ENCODE measurements around the gene LDHD. TPM values are rescaled to one million over a fixed set of nuclear protein-coding genes. Genes with fewer than 3 reads are reported as not detected.
A peak's percentile ranks its signal among the peaks of the same experiment; 100 is the strongest.

Gene LDHD
- total RNA-seq, 5 donors from 2014 or later (not counting 1 experiment from before 2014, with no cell fraction given) = 0.13 to 0.47 (median 0.26) TPM; not detected in 2

DNA sequence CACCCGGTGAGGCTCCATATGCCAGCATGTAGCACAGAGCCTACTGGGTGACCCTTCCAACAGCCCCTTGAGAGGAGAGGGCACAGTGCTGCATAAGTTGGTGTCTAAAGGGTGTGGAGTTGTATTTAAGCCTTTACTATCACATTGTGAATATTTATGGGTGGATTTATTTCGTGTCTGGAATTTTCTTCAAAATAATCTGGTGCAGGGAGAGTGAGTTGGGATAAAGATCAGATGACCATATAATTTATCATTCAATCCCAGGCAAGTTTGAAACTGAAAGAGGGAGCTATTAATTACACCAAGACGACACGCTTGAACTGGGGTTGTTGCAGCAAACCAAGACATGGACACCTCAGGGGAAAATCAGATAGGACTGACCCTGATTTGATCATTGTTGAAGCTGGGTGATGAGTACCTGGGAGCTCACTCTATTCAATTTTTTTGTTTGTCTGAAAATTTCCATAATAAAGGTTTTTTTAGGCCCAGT, 42.2 kb downstream of the LDHD start:
- 83% methylated on average over 2 of the region's 4 CpGs for WGBS (ENCODE audit: insufficient coverage)
- peaks cover 5% of the 10 kb centered on the region for H3K36me3 Mint-ChIP-seq
- peaks cover 41 to 50% of the 10 kb centered on the region in 2 experiments for H3K4me1 ChIP-seq (ENCODE audit: control insufficient read depth in 1 of 2, extremely low read depth in 1 of 2, insufficient read depth in 2 of 2, low read length in 2 of 2)
- H3K9me3 ChIP-seq = no peaks in the 10 kb centered on the region
- no peaks in the 10 kb centered on the region for H3K27me3 Mint-ChIP-seq
- peak overlapping the region; percentile 79 to 80 for H3K27ac Mint-ChIP-seq
- DNase-seq (no peak), ATAC-seq (replicated peaks in 1 of 4) (no peak)
- no peaks in the 10 kb centered on the region for H3K27me3 ChIP-seq (replicated peaks in 1 of 2; ENCODE audit: control insufficient read depth in 2 of 2, extremely low read depth in 1 of 2, insufficient read depth in 2 of 2, low read length in 1 of 2)
- H3K4me3 Mint-ChIP-seq = peak overlapping the region in 1 of 3 donors; percentile 59
- peaks cover 67 to 71% (median 70%) of the 10 kb centered on the region in 3 donors for H3K4me1 Mint-ChIP-seq
- H3K36me3 ChIP-seq (ENCODE audit: control insufficient read depth in 2 of 2, extremely low read depth in 1 of 2, insufficient read depth in 1 of 2, low read length in 1 of 2) = no peaks in the 10 kb centered on the region
- ChIA-PET POLR2A (interaction anchor here in 1 of 2 donors (0.6 kb wide), 1 partner anchor 14 kb away, joined by 3 read pairs; no protein-coding TSS in a partner anchor), CTCF (interaction anchor here (0.5 to 3.1 kb wide), 9 partner anchors 9 to 575 kb away, joined by 3 to 27 read pairs (median 7); partner anchors contain the start of genes MLKL (in 1 of the 2), WDR59 (in 1 of the 2) and ZNRF1 (in 1 of the 2))
- H3K9me3 Mint-ChIP-seq = peaks cover 0 to 3% (median 0%) of the 10 kb centered on the region in 3 donors
- no peak overlapping the region for H3K4me3 ChIP-seq (ENCODE audit: control insufficient read depth in 1 of 2, extremely low read depth in 1 of 2, low read length in 1 of 2)
- peak overlapping the region; percentile 39 for H3K27ac ChIP-seq (ENCODE audit: low read length)

DNA sequence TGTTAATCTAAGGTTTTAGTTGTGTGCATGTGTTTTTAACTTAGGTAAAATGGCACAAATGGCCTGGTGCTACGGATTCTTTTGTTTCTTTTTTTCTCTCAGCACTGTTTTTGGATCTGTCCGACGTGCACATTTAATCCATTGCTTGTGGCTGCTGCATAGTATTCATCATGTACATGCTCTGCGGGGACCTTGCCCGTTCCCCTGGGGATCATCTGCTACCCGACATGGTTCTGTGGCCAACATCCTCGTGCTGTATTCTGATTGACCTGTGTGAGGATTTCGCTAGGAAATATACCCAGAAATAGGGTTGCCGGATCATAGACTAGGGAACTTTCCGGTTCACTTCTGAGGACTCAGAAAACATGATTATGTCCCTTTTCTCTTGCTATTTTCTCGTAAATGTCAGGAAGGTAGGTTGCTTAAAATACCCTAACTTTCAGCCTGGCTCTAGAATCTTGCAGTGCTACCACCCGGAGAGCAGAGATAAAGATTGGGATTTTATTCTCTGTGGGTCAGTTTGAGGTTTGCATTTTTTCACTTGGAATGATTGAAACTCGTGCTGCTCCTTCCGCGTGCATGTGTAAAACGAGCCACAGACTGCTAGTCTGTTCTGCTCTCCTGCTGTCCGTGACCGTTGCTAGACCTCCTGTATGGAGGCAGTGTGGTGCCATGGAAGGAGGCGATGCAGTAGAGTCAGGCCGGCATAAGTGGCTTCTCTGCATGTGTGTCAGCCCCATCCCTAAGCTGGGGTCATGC, 42.9 kb downstream of the LDHD start:
- Histone ChIP-seq H3K36me3 (ENCODE audit: control insufficient read depth in 2 of 2, extremely low read depth in 1 of 2, insufficient read depth in 1 of 2, low read length in 1 of 2) (no peaks in the 10 kb centered on the region), H3K27ac (ENCODE audit: low read length) (no peak overlapping the region), H3K4me1 (ENCODE audit: control insufficient read depth in 1 of 2, extremely low read depth in 1 of 2, insufficient read depth in 2 of 2, low read length in 2 of 2) (peaks cover 41 to 50% of the 10 kb centered on the region in 2 experiments), H3K9me3 (no peaks in the 10 kb centered on the region), H3K27me3 (replicated peaks in 1 of 2; ENCODE audit: control insufficient read depth in 2 of 2, extremely low read depth in 1 of 2, insufficient read depth in 2 of 2, low read length in 1 of 2) (no peaks in the 10 kb centered on the region), H3K4me3 (ENCODE audit: control insufficient read depth in 1 of 2, extremely low read depth in 1 of 2, low read length in 1 of 2) (no peak overlapping the region)
- ChIA-PET POLR2A (interaction anchor here in 1 of 2 donors (0.6 kb wide), 1 partner anchor 15 kb away, joined by 3 read pairs; no protein-coding TSS in a partner anchor), CTCF (interaction anchor here in 1 of 2 donors (0.7 to 3.1 kb wide), 4 partner anchors 8 to 76 kb away, joined by 3 to 27 read pairs (median 5); partner anchors contain the start of gene ZNRF1)
- Mint-ChIP-seq H3K36me3 (peaks cover 2% of the 10 kb centered on the region), H3K9me3 (peaks cover 0 to 3% (median 0%) of the 10 kb centered on the region in 3 donors), H3K4me1 (peaks cover 67 to 71% (median 68%) of the 10 kb centered on the region in 3 donors), H3K4me3 (peak overlapping the region in 1 of 3 donors; percentile 59), H3K27ac (peak overlapping the region; percentile 79 to 80), H3K27me3 (no peaks in the 10 kb centered on the region)
- ATAC-seq (replicated peaks in 1 of 4) = no peak
- WGBS (ENCODE audit: insufficient coverage) = 92% methylated on average over 8 of the region's 20 CpGs
- no peak for DNase-seq

DNA sequence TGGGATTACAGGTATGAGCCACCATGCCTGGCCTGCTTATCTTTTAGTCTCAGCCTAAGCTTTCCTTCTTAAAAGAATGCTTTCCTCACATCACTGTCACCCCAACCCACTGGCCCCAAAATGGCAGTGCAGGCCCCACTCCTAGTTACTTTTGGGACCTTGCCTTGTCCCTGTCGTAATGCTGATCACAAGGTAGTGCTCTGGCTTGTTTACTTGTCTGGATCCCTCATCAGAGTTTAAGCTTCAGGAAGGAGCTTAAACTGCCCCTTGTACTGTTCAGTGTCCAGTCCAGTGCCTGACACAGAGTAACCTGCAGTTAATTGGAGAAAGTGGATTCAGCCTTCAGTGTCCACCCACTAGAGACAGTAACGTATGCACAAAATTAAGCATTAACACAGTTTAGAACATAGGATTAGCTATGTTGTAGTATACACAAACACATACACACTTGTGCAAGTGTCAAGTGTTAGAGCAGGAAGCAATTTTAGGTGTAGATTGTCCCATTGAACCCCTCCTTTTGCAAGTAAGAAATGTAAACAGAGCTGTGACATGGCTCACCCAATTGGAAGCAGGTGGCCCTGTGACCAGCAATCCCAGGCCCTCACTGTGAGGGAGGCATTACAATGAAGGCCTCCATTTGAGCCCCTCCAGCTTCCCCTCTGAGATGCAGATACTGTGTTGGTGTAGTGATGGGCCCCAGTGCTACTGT, 44.2 kb downstream of the LDHD start:
- Histone ChIP-seq H3K4me3 (ENCODE audit: control insufficient read depth in 1 of 2, extremely low read depth in 1 of 2, low read length in 1 of 2) (no peak overlapping the region), H3K36me3 (ENCODE audit: control insufficient read depth in 2 of 2, extremely low read depth in 1 of 2, insufficient read depth in 1 of 2, low read length in 1 of 2) (no peaks in the 10 kb centered on the region), H3K27me3 (replicated peaks in 1 of 2; ENCODE audit: control insufficient read depth in 2 of 2, extremely low read depth in 1 of 2, insufficient read depth in 2 of 2, low read length in 1 of 2) (no peaks in the 10 kb centered on the region), H3K27ac (ENCODE audit: low read length) (no peak overlapping the region), H3K9me3 (no peaks in the 10 kb centered on the region), H3K4me1 (ENCODE audit: control insufficient read depth in 1 of 2, extremely low read depth in 1 of 2, insufficient read depth in 2 of 2, low read length in 2 of 2) (peaks cover 35 to 44% of the 10 kb centered on the region in 2 experiments)
- ATAC-seq (replicated peaks in 1 of 4) (no peak), DNase-seq (no peak)
- 100% methylated on average over 1 of the region's 2 CpGs for WGBS (ENCODE audit: insufficient coverage)
- Mint-ChIP-seq H3K27me3 (no peaks in the 10 kb centered on the region), H3K27ac (no peak overlapping the region), H3K9me3 (peaks cover 0 to 3% (median 0%) of the 10 kb centered on the region in 3 donors), H3K4me3 (no peak overlapping the region), H3K4me1 (peaks cover 58 to 71% (median 63%) of the 10 kb centered on the region in 3 donors), H3K36me3 (no peaks in the 10 kb centered on the region)
- CTCF ChIA-PET = interaction anchor here in 1 of 2 donors (0.5 kb wide), 1 partner anchor 19 kb away, joined by 3 read pairs; no protein-coding TSS in a partner anchor
- POLR2A ChIA-PET = interaction anchor here in 1 of 2 donors (0.5 kb wide), 1 partner anchor 103 kb away, joined by 6 read pairs; no protein-coding TSS in a partner anchor

- H3K4me1 Mint-ChIP-seq = peaks cover 58 to 71% (median 63%) of the 10 kb centered on the region in 3 donors
- no peaks in the 10 kb centered on the region for H3K36me3 Mint-ChIP-seq
- H3K27me3 Mint-ChIP-seq = no peaks in the 10 kb centered on the region
- ChIA-PET CTCF (interaction anchor here in 1 of 2 donors (0.6 kb wide), 1 partner anchor 18 kb away, joined by 5 read pairs; no protein-coding TSS in a partner anchor), POLR2A (interaction anchor here in 1 of 2 donors (0.5 kb wide), 1 partner anchor 104 kb away, joined by 6 read pairs; no protein-coding TSS in a partner anchor)
- H3K9me3 ChIP-seq = no peaks in the 10 kb centered on the region
- WGBS (ENCODE audit: insufficient coverage) = no CpG with 5 or more reads among the region's 3 CpGs
- no peaks in the 10 kb centered on the region for H3K27me3 ChIP-seq (replicated peaks in 1 of 2; ENCODE audit: control insufficient read depth in 2 of 2, extremely low read depth in 1 of 2, insufficient read depth in 2 of 2, low read length in 1 of 2)
- DNase-seq (no peak), ATAC-seq (replicated peaks in 1 of 4) (no peak)
- H3K27ac ChIP-seq (ENCODE audit: low read length) = no peak overlapping the region
- no peaks in the 10 kb centered on the region for H3K36me3 ChIP-seq (ENCODE audit: control insufficient read depth in 2 of 2, extremely low read depth in 1 of 2, insufficient read depth in 1 of 2, low read length in 1 of 2)
- peaks cover 0 to 3% (median 0%) of the 10 kb centered on the region in 3 donors for H3K9me3 Mint-ChIP-seq
- peaks cover 32 to 41% of the 10 kb centered on the region in 2 experiments for H3K4me1 ChIP-seq (ENCODE audit: control insufficient read depth in 1 of 2, extremely low read depth in 1 of 2, insufficient read depth in 2 of 2, low read length in 2 of 2)
- no peak overlapping the region for H3K4me3 ChIP-seq (ENCODE audit: control insufficient read depth in 1 of 2, extremely low read depth in 1 of 2, low read length in 1 of 2)
- H3K27ac Mint-ChIP-seq = no peak overlapping the region
- no peak overlapping the region for H3K4me3 Mint-ChIP-seq
Measured at GRCh38 chr16:75071621-75072020, 45.0 kb downstream of the LDHD start.

- Mint-ChIP-seq H3K4me1 (peaks cover 53 to 66% (median 57%) of the 10 kb centered on the region in 3 donors), H3K36me3 (no peaks in the 10 kb centered on the region), H3K27me3 (peaks cover 0 to 2% of the 10 kb centered on the region in 2 donors), H3K4me3 (no peak overlapping the region), H3K9me3 (peaks cover 0 to 3% (median 0%) of the 10 kb centered on the region in 3 donors), H3K27ac (peak overlapping the region; percentile 27 to 78)
- Histone ChIP-seq H3K4me3 (ENCODE audit: control insufficient read depth in 1 of 2, extremely low read depth in 1 of 2, low read length in 1 of 2) (no peak overlapping the region), H3K36me3 (ENCODE audit: control insufficient read depth in 2 of 2, extremely low read depth in 1 of 2, insufficient read depth in 1 of 2, low read length in 1 of 2) (no peaks in the 10 kb centered on the region), H3K9me3 (no peaks in the 10 kb centered on the region), H3K27ac (ENCODE audit: low read length) (no peak overlapping the region), H3K27me3 (replicated peaks in 1 of 2; ENCODE audit: control insufficient read depth in 2 of 2, extremely low read depth in 1 of 2, insufficient read depth in 2 of 2, low read length in 1 of 2) (no peaks in the 10 kb centered on the region), H3K4me1 (ENCODE audit: control insufficient read depth in 1 of 2, extremely low read depth in 1 of 2, insufficient read depth in 2 of 2, low read length in 2 of 2) (peaks cover 24 to 34% of the 10 kb centered on the region in 2 experiments)
- 100% methylated on average over 6 of the region's 11 CpGs for WGBS (ENCODE audit: insufficient coverage)
- ATAC-seq (replicated peaks in 1 of 4) = no peak
- no peak for DNase-seq
- POLR2A ChIA-PET = no interaction called here
- CTCF ChIA-PET = interaction anchor here in 1 of 2 donors (0.6 kb wide), 1 partner anchor 145 kb away, joined by 3 read pairs; no protein-coding TSS in a partner anchor
Measured at GRCh38 chr16:75070012-75070841, 46.4 kb downstream of the LDHD start.
